Hematopoietic multipotent progenitor cell treated with erythropoietin and hydrocortisone succinate and interleukin-3 and kit ligand, for 8 days (in vitro differentiated cells): ENCODE measurements around the gene ALDH1B1.
"Not testable (repeated sequence)": the region's sequence is repeated elsewhere in the genome, so short reads cannot be mapped to it uniquely, and the experiment has no call there.

Source experiments
- DNase-seq: peaks from one replicate; pipeline ENCODE4 v3.0.0-alpha.2; 2015

ALDH1B1 gene

GRCh38 chr9:38388283-38389223 lies 3.9 kb upstream of the ALDH1B1 start:
- no peak for DNase-seq

- DNase-seq: no peak
Measured at GRCh38 chr9:38389313-38389712, 3.2 kb upstream of the ALDH1B1 start.

- DNase-seq: peak; percentile 16
Measured at GRCh38 chr9:38390442-38390841, 2.1 kb upstream of the ALDH1B1 start.

- no peak for DNase-seq
Measured at GRCh38 chr9:38390851-38391250, 1.7 kb upstream of the ALDH1B1 start.

GRCh38 chr9:38391278-38392118 lies 1.0 kb upstream of the ALDH1B1 start:
- DNase-seq: no peak

GRCh38 chr9:38393128-38393796 lies 760 bp downstream of the ALDH1B1 start:
- DNase-seq: peak; percentile 31

GRCh38 chr9:38394416-38394815 lies 1.9 kb downstream of the ALDH1B1 start:
- no peak for DNase-seq

GRCh38 chr9:38395653-38396370 lies 3.3 kb downstream of the ALDH1B1 start:
- DNase-seq: no peak

- DNase-seq: no peak
Measured at GRCh38 chr9:38396371-38396671, 3.8 kb downstream of the ALDH1B1 start.

GRCh38 chr9:38399191-38399590 lies 6.7 kb downstream of the ALDH1B1 start:
- DNase-seq: not testable (repeated sequence)

GRCh38 chr9:38401994-38402393 lies 9.5 kb downstream of the ALDH1B1 start:
- DNase-seq: no peak

- no peak for DNase-seq
Measured at GRCh38 chr9:38404314-38404713, 11.8 kb downstream of the ALDH1B1 start.

GRCh38 chr9:38405785-38406184 lies 13.3 kb downstream of the ALDH1B1 start:
- DNase-seq: no peak

- DNase-seq: no peak
Measured at GRCh38 chr9:38406476-38407186, 14.1 kb downstream of the ALDH1B1 start.

- DNase-seq: no peak
Measured at GRCh38 chr9:38408719-38409118, 16.2 kb downstream of the ALDH1B1 start.

GRCh38 chr9:38412751-38413150 lies 20.2 kb downstream of the ALDH1B1 start:
- DNase-seq: no peak

- no peak for DNase-seq
Measured at GRCh38 chr9:38413283-38413682, 20.8 kb downstream of the ALDH1B1 start.

GRCh38 chr9:38414040-38414723 lies 21.7 kb downstream of the ALDH1B1 start:
- no peak for DNase-seq

GRCh38 chr9:38415856-38416255 lies 23.4 kb downstream of the ALDH1B1 start:
- DNase-seq: no peak

- DNase-seq: no peak
Measured at GRCh38 chr9:38416461-38416860, 24.0 kb downstream of the ALDH1B1 start.
